Heart left ventricle (tissue), 13 donors: ENCODE data around the gene THSD7B.

Experiments used
- POLR2A ChIP-seq, 2 donors: fragments of 450-650 bp; IDR thresholded peaks; one replicate each; pipeline ENCODE4 v1.6.1; 2017; ENCODE audit warnings: antibody characterized with exemption in 2 of 2, mild to moderate bottlenecking in 2 of 2, moderate library complexity in 2 of 2
- TF ChIP-seq, protein P1 (sequence below), 12 donors: fragments of 200-600 bp; sonication (generic) in 4 of 12; IDR thresholded peaks; one replicate each; pipeline versions ENCODE4 v1.5.0 to v1.8.0; 2018 to 2022; ENCODE audit warnings: antibody characterized with exemption in 12 of 12, mild to moderate bottlenecking in 5 of 12
- donor health status: ischemic (EF 13 %, LVEDD 7.1; RV severe dilation, severe dysfunction).
- donor health status: DM: no; HTN: yes; CAD: no.
- donor health status: DM: no; HTN: no; CAD: no.
- donor health status: ischemic (EF 25% LVEDD 6.9; RV normal size, moderate dysfunction).
- donor health status: ischemic (EF 25% LVEDD 5.7; RV mildly dilated, moderate dysfunction).
- donor health status: ischemic (EF 35%, LVEDD 5.7; RV mildly dilated, moderate dysfunction).
- donor health status: nonischemic (EF 11% LVEDD 7.7; RV severe dilation, severe dysfunction).
- donor health status: DM: yes; HTN: yes; CAD: no.
- donor health status: PGD.
- donor health status: ischemic (EF 29% LVEDD 5.4; RV normal size, mild dysfunction).
- donor health status: nonischemic (EF 23%, LVEDD 6.1; RV moderate dilation, normal function).

DNA sequence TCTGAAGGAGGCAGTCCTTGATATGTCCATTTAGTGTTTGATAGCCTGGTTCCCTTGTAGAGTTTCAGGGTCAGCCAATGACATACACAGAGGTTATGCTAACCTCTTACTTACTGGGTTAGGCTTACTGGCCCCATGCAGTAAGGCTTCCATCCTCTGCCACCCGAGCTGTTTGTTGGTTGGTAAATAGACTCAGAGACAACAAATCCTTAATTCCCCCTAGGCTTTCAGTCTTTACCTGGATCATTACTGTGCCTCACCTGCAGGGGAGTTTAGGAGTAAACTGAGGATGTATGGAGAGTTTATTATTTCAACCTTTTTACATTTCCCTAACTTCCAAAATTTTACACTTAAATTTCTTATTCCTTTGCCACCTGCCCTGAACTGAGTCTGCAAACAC, 746.2 kb downstream of the THSD7B start:
- TF ChIP-seq, protein P1, sequence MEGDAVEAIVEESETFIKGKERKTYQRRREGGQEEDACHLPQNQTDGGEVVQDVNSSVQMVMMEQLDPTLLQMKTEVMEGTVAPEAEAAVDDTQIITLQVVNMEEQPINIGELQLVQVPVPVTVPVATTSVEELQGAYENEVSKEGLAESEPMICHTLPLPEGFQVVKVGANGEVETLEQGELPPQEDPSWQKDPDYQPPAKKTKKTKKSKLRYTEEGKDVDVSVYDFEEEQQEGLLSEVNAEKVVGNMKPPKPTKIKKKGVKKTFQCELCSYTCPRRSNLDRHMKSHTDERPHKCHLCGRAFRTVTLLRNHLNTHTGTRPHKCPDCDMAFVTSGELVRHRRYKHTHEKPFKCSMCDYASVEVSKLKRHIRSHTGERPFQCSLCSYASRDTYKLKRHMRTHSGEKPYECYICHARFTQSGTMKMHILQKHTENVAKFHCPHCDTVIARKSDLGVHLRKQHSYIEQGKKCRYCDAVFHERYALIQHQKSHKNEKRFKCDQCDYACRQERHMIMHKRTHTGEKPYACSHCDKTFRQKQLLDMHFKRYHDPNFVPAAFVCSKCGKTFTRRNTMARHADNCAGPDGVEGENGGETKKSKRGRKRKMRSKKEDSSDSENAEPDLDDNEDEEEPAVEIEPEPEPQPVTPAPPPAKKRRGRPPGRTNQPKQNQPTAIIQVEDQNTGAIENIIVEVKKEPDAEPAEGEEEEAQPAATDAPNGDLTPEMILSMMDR (IDR thresholded peaks at IDR 0.05), result no peak
- no peak for TF ChIP-seq POLR2A (IDR thresholded peaks at IDR 0.05)
